ENCODE measurements around the gene STARD7.

DNA sequence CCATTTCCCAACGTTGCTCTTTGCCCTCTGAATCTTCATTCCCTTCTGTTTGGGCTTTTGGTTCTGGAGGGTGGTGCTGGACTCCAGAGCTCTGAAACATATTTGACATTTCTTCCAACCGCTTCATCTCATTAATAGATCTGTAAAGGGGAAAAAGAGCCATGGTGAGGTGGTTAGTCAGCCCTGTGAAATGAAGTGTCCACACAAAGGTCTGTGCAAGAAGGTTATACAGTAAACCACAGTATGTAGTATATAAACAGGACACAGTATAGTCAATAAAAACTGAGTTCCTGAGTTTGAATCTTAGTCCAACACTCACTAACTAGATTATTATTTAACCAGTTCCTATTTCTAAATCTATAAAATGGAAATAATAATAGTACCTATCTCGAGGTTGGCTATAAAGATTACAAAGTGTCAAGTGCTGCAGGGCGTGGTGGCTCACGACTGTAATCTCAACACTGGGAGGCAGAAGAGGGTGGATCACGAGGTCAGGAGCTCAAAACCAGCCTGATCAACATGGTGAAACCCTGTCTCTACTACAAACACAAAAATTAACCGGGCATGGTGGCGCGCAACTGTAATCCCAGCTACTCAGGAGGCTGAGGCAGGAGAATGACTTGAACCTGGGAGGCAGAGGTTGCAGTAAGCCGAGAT, 13.1 kb downstream of the STARD7 start:
- TF ChIP-seq, protein P1, sequence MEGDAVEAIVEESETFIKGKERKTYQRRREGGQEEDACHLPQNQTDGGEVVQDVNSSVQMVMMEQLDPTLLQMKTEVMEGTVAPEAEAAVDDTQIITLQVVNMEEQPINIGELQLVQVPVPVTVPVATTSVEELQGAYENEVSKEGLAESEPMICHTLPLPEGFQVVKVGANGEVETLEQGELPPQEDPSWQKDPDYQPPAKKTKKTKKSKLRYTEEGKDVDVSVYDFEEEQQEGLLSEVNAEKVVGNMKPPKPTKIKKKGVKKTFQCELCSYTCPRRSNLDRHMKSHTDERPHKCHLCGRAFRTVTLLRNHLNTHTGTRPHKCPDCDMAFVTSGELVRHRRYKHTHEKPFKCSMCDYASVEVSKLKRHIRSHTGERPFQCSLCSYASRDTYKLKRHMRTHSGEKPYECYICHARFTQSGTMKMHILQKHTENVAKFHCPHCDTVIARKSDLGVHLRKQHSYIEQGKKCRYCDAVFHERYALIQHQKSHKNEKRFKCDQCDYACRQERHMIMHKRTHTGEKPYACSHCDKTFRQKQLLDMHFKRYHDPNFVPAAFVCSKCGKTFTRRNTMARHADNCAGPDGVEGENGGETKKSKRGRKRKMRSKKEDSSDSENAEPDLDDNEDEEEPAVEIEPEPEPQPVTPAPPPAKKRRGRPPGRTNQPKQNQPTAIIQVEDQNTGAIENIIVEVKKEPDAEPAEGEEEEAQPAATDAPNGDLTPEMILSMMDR (IDR thresholded peaks at IDR 0.05; ENCODE audit: low read depth, low read length, poor library complexity, severe bottlenecking): no peak
- no peak for TF ChIP-seq EZH2phosphoT487 (IDR thresholded peaks at IDR 0.05; ENCODE audit: borderline replicate concordance, low read length)
